ENCODE results near the gene SLC16A13. TPM values are rescaled to one million over a fixed set of nuclear protein-coding genes. Genes with fewer than 3 reads are reported as not detected.
A peak's percentile ranks its signal among the peaks of the same experiment; 100 is the strongest.

Gene SLC16A13
- total and polyA plus RNA-seq, 4 donors, result 2.3 to 43.2 (median 29.9) TPM

GRCh38 chr17:6995500-6996255 is 40.1 kb upstream of the SLC16A13 start, which contains the start of gene ALOX12:
TSS of gene ALOX12 (plus strand) at chr17:6996049. CDS start at chr17:6996118, 69 bp downstream.
- TF ChIP-seq FOXA2 (IDR thresholded peaks at IDR 0.05), result no peak
- no peak for TF ChIP-seq NR2F2 (IDR thresholded peaks at IDR 0.05)
- no peak for TF ChIP-seq TAF1 (conservative IDR thresholded peaks at IDR 0.05)
- no peak for TF ChIP-seq MAX (IDR thresholded peaks at IDR 0.05)
- no peak for TF ChIP-seq CTCF (IDR thresholded peaks at IDR 0.05; ENCODE audit: low read depth, low read length, missing input control)
- no peak for TF ChIP-seq ZBTB33 (IDR thresholded peaks at IDR 0.05)
- TF ChIP-seq GABPA (IDR thresholded peaks at IDR 0.05 in 1 of 2, conservative IDR thresholded peaks at IDR 0.05 in 1 of 2), result no peak
- no peak for TF ChIP-seq HNF4A (conservative IDR thresholded peaks at IDR 0.05)
- no peak for TF ChIP-seq YY1 (IDR thresholded peaks at IDR 0.05)
- no peak for TF ChIP-seq JUND (IDR thresholded peaks at IDR 0.05)
- no peak for TF ChIP-seq HNF4G (IDR thresholded peaks at IDR 0.05)
- TF ChIP-seq SP1 (IDR thresholded peaks at IDR 0.05), result no peak
- no peak for TF ChIP-seq RXRA (IDR thresholded peaks at IDR 0.05)
- TF ChIP-seq, protein P1, sequence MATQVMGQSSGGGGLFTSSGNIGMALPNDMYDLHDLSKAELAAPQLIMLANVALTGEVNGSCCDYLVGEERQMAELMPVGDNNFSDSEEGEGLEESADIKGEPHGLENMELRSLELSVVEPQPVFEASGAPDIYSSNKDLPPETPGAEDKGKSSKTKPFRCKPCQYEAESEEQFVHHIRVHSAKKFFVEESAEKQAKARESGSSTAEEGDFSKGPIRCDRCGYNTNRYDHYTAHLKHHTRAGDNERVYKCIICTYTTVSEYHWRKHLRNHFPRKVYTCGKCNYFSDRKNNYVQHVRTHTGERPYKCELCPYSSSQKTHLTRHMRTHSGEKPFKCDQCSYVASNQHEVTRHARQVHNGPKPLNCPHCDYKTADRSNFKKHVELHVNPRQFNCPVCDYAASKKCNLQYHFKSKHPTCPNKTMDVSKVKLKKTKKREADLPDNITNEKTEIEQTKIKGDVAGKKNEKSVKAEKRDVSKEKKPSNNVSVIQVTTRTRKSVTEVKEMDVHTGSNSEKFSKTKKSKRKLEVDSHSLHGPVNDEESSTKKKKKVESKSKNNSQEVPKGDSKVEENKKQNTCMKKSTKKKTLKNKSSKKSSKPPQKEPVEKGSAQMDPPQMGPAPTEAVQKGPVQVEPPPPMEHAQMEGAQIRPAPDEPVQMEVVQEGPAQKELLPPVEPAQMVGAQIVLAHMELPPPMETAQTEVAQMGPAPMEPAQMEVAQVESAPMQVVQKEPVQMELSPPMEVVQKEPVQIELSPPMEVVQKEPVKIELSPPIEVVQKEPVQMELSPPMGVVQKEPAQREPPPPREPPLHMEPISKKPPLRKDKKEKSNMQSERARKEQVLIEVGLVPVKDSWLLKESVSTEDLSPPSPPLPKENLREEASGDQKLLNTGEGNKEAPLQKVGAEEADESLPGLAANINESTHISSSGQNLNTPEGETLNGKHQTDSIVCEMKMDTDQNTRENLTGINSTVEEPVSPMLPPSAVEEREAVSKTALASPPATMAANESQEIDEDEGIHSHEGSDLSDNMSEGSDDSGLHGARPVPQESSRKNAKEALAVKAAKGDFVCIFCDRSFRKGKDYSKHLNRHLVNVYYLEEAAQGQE (IDR thresholded peaks at IDR 0.05), result no peak
- H3K9ac ChIP-seq (ENCODE audit: low read depth in 1 of 2, low read length in 2 of 2), result no peak within 1 kb of the TSS
- H3K27me3 ChIP-seq (ENCODE audit: control insufficient read depth in 4 of 4, insufficient read depth in 4 of 4, low read length in 3 of 4), result no peaks in the 10 kb centered on the region
- peaks cover 2 to 16% (median 9%) of the 10 kb centered on the region in 4 donors for H3K36me3 ChIP-seq (ENCODE audit: control insufficient read depth in 4 of 4, insufficient read depth in 3 of 4, low read depth in 1 of 4, low read length in 3 of 4)
- DNase-seq (ENCODE audit: low spot score), result peak; percentile 64
- peaks cover 2 to 10% (median 5%) of the 10 kb centered on the region in 4 donors for H3K4me1 ChIP-seq (ENCODE audit: control insufficient read depth in 4 of 4, insufficient read depth in 4 of 4, low read length in 3 of 4)
- no peak within 1 kb of the TSS for H3K27ac ChIP-seq (ENCODE audit: low read depth in 1 of 2, low read length in 2 of 2)
- H3K9me3 ChIP-seq (ENCODE audit: control insufficient read depth in 4 of 4, low read length in 3 of 4), result no peaks in the 10 kb centered on the region
- WGBS, result 24% methylated on average over 64 of the region's 64 CpGs
- H3K4me3 ChIP-seq (ENCODE audit: low read depth in 1 of 3, low read length in 3 of 3), result peak within 1 kb of the TSS in 1 of 3 donors; percentile 43

Data from liver (tissue), 9 donors.